GM21737 (cell line): Measurements from ENCODE around the gene MMAB.

Experiments
- ATAC-seq: cut with Tn5 transposase; IDR thresholded peaks from one replicate; pipeline ENCODE4 v1.9.1; 2021; ENCODE audit warnings: mild to moderate bottlenecking, moderate library complexity; ENCODE audit not compliant: unreplicated experiment

Gene MMAB

GRCh38 chr12:109560867-109561710 lies 12.2 kb downstream of the MMAB start:
- no peak for ATAC-seq

GRCh38 chr12:109559601-109560000 lies 13.7 kb downstream of the MMAB start:
- no peak for ATAC-seq

DNA sequence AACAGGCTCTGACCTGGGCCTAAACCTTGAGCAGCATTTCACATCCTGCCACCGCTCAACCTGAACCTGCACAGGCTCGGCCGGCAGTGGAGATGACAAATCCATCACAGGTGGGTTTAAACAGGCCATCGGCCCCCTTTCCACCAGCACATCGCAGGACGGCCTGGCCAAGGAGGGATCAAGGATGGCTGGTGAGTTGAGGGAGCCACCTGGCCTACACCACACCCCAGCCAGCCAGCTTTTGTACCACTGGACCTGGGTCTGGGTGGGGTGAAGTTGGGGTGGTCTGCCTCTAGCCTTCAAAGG lies 14.2 kb downstream of the MMAB start:
- ATAC-seq, result no peak

DNA sequence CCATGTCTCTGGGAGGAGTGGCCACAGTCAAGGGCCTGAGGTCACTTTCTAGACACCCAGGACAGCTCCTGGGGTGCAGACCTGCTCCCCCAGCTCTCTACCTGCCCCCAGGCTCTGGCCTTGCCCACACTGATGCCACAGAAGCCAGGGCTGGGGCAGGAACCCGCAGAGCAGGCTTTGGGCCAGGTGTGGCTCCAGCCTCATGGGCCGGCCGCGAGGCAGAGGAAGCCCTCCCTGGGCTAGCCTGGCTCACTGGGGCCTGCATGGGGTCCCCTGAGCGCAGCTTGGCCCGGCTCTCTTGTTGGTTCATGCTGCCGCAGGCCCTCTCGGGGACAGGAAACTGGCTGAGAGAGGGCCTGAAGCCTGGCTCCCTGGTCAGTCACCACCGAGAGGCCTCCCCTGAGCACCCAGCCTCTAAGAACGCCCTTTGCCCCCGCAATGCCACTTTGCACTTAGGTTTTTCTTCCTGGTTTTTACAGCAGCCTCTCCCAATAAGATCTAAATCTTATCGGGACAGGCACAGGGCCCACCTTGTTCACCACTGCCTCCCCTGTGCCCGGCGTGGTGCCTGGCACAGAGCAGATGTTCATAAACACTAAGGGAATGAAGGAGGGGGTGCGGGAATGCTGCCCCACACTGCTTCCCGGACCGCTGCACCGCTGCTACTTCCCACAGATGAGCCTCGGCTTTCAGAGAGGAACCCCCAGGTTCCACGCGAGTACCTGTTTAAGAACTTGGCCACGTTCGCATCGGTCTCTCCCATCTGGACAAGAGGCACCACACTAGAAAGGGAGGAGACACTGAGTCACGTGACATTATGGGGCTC lies 14.7 kb downstream of the MMAB start:
- ATAC-seq, result no peak

DNA sequence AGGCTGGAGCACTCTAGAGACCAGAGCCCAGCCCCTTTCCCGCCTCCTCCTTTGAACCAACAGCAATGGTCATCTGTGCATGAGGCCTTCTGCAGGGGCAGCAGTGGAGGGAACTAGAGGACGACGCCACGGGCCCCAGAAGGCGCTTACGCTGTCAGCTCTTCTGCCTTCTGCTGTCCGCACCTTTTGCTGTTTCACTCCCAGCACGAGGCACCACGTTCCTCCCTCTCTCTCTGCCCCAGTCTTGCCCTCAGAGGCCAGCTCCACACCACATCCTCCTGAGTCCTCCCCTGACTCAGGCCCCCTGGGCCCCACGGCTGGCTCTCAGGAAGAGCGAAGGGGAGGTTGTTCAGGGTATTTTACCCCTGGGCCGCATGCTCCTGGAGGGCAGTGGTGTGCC lies 15.5 kb downstream of the MMAB start:
- no peak for ATAC-seq

DNA sequence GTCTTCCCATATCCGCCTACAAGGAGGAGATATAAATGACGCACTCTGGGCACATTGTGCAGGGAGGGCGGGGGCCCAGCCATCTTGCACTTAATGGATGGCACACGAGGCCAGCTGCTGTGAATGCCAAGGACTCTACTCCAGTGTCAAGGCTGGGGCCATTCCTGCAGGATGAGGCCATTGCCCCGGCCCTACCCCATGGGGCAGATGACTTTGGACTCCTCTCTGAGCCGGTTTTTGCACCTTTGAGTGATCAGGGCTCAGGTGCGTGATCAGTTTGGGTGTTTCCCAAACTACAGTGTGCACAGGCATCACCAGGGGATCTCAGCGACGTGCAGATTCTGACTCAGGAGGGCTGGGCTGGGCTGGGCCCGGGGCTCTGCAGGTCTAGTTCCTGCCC lies 16.1 kb downstream of the MMAB start:
- ATAC-seq, result no peak

GRCh38 chr12:109555431-109556315 lies 17.6 kb downstream of the MMAB start:
- no peak for ATAC-seq

DNA sequence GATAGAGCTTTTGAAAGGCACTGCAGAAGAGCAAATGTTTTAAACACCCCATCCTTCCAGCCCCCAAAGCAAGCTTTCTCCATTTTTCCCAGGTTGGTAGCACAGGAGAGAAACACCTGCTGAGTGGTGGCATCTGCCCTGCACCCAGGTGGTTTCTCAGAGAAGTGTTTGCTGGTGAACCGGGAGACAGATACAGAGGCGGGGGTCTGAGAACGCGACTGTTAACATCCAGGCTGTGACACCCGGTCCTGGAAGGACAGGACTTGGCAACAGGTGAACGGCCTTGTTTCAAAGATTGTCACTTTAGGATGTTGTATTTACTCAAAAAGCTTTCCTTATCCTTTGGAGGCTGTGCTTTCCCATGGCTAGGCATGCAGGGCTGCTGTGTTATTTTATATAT lies 18.5 kb downstream of the MMAB start:
- ATAC-seq, result no peak

- no peak for ATAC-seq
Measured at GRCh38 chr12:109553906-109554500, 19.3 kb downstream of the MMAB start.

GRCh38 chr12:109553483-109553882 lies 19.8 kb downstream of the MMAB start:
- no peak for ATAC-seq

- no peak for ATAC-seq
Measured at GRCh38 chr12:109552971-109553370, 20.3 kb downstream of the MMAB start.

DNA sequence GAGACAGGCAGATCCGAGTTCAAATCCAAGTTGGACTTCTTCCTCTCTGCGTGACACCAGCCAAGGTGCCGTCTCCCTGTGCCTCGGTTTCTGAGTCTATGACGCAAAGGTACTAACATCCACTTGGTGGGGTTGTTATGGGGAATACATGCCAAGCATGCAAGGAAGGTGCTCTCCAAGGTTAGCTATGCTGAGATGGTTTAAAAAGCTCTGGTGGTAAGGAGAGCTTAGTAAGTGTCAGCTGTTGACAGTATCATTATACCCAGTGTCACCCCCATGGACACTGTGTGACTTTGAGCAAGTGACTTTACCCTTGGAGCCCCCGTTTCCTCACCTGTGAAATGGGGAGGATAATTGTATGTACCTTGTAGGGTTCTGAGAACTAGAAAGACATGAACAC lies 22.2 kb downstream of the MMAB start:
- ATAC-seq, result no peak

GRCh38 chr12:109550281-109550680 lies 23.0 kb downstream of the MMAB start:
- ATAC-seq, result no peak

DNA sequence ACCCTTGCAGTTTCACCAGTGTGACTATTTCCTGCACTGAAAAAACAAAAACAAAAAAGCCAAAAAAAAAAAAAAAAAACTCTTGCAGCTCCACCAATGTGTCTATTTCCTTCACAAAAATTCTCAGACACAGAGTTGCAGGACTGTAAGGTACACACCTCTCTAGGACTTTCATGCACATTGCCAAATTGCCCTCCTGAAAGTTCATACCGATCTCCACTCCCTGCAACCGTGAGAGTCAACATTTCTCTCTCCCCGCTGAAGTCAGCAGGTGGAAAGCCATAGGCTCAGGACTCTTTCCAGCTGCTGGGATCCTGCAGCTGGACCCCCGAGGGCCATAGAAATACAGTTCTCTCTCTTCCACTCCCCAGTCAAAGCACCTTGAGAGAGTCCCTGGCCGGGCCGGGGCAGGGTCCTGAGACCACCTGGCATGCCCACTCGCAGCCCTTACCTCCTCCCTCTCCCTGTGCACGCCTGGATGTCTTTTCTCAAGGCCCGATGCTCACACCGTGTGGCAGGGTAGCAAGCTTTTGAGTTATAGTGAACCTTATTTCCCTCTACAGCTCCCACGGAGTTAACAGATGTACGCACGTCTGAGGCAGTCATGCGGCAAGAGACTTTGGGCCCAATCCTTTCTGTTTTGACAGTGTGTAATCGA lies 23.6 kb downstream of the MMAB start:
- ATAC-seq, result no peak

DNA sequence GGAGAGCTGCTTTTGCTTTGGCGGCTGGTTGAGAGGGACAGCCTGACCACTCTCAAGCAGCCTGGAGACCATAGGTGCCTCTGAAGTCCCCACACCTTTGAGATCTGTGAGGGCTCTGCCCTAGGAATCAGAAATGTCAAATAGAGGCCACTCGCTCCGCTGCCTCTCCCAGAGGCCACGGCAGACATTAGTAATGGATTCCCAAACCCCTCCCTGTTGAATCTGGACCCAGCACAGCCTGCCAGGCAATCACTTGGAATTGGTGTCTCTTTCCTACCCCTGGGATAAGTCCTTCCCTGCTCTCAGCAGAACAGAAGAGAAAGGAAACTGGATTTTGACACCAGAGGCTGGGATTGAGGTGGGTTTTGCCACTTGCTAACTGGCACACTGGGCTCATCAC lies 25.0 kb downstream of the MMAB start:
- ATAC-seq, result no peak

- ATAC-seq, result no peak
Measured at GRCh38 chr12:109547286-109547685, 26.0 kb downstream of the MMAB start.

DNA sequence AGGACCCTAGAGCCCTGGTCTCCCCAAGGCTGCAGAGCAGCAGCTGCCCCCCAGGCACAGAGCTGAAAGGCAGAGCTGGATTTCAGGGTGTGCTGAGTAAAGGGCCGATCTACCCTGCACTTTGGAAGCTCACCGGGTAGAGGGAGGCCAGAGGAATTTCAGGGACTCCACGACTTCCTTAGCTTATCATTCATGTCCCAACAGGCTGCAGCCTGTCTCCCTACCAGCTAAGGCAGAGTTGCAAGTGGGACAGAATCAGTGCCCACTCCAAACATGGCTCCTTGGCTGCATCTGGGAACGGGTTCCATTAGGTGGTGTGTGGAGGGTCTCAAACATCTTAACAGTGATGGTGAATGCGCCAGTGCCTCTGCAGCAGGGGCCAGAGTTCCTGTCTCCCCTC lies 27.5 kb downstream of the MMAB start:
- no peak for ATAC-seq

- ATAC-seq, result no peak
Measured at GRCh38 chr12:109544955-109545531, 28.3 kb downstream of the MMAB start.

GRCh38 chr12:109542876-109543275 lies 30.4 kb downstream of the MMAB start:
- ATAC-seq, result no peak

- no peak for ATAC-seq
Measured at GRCh38 chr12:109542014-109542413, 31.3 kb downstream of the MMAB start.
